Skin epidermis (tissue), 12 donors: ENCODE data around the gene LNX2.
A peak's percentile ranks its signal among the peaks of the same experiment; 100 is the strongest.

Source experiments
- H3K27ac ChIP-seq, 21 experiments: fragments of 200-600 bp; sonication (generic) in 11 of 21; one replicate each; pipeline ENCODE4 v1.5.0; 2020; ENCODE audit warnings: mild to moderate bottlenecking in 3 of 21, inconsistent platforms in 2 of 21, moderate library complexity in 2 of 21
- H3K4me3 ChIP-seq, 7 experiments: fragments of 200-600 bp; sonication (generic) in 2 of 7; one replicate each; pipeline ENCODE4 v1.5.0; 2020; ENCODE audit warnings: inconsistent platforms in 2 of 7, mild to moderate bottlenecking in 2 of 7, moderate library complexity in 1 of 7

Gene LNX2

DNA sequence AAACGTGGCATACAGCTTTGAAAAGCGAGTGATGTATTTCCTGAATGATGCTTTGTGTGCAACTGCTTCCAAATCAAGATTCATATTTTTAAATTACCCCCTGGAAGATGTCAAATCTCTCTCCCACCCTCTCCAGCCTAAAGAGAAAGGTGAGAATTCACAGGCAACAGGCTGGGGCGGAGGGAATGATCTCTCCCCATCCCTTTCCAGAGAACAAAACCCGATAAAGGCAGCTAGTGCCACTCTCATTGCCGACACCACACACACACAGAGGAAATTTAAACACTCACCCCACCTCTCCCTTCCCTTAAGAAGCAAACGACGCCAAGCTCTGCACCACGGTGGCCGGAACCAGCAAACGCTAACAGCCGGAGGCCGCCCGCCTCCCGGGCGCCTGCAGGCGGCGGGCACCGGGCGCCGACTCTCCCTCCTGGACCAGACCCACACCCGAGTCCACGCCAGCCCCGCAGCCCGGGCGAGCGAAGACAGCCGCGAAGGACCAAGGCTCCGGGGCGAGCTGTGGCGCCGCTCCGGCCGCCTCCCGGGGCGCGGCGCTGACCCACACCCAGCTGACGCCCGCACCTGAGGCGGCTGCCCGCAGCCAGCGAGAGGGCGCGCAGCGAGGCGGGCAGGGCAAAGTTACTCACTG lies 477 bp downstream of the LNX2 start:
- H3K27ac ChIP-seq = peak overlapping the region; percentile 51 to 98 (median 94)
- peak overlapping the region; percentile 72 to 97 (median 93) for H3K4me3 ChIP-seq

DNA sequence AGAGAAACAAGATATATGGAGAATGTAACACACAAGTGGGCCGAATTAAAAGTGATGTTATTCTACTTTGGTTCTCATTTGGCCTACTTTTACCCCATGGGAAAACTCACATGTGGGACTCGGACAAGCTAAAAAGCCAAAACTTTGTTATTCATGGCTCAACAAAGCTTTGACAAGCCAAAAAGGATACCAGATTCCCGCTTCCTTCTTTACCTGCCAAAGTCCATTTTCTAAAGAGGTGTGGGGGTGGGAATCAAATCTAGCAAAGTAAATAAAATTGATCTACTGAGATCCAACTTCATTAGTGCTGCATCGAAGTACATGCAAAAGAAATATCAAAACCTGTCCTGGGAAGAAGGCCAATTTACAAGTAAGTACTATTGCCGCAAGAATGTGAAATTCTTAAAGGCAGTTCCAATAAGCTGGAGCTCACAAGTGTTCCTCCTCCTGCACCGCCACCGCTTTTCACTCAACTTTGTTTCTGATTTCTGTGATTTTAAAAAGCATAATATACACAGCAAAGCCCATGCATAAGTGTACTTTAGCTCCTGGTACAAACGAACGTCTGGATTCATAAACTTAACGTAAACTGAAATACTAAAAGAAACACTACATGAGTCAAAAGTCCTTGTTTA lies 1.1 kb downstream of the LNX2 start:
- Histone ChIP-seq H3K4me3 (peak overlapping the region; percentile 72 to 97 (median 93)), H3K27ac (peak overlapping the region in 13 of 21 experiments; percentile 89 to 97 (median 94))

DNA sequence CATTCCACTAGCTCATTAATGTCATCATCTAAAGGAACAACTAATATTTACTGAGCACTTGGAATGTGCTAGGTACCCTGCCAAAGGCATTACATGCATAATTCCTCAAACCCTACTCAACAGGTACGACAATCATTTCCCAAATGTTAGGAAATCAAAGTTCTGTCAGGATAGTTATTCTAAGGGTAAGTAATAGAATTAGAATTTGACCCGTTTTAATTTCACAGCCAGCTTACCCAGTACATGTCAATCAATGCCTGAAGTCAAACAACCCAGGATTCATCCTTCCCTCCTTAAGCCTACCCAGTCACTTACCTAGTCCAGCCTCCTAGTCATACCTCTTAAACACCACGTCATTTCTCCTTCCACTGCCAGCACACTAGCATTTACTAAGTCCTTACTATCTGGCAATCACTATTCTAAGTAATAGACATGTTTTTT lies 2.4 kb downstream of the LNX2 start:
- no peak overlapping the region for H3K4me3 ChIP-seq
- H3K27ac ChIP-seq = no peak overlapping the region

DNA sequence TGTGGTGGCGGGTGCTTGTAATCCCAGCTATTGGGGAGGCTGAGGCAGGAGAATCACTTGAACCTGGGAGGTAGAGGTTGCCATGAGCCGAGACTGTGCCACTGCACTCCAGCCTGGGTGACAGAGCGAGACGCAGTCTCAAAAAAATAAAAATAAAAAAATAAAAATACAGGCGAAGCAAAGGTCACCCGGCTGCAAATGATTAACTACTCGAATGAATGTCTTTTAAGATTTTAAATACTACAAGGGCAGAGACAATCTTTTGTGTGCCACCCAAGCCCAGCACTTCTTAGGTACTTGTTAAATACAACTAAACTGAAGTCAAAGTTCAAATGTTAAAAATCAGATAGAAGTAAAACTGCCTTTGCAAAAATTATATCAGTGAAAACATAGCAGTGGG lies 6.7 kb downstream of the LNX2 start:
- H3K4me3 ChIP-seq = no peak overlapping the region

DNA sequence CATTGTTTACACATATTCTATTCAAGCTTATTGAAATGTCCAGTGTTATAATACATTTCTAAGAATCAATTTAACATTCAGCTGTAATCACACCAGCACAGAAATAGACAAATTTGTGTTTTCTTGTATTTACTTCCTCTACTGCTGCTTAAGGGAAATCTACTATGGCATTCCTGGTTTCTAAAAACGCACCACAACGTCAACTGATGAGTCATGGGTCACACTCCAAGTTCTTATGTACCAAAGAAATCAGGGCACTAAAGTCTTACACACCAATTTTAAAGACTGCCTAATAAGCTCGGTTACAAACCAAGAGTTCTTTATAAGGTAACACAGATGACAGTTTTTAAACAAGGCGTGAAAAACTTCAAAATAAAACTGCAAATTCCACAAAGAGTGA lies 13.2 kb downstream of the LNX2 start:
- no peak overlapping the region for H3K27ac ChIP-seq
- H3K4me3 ChIP-seq = no peak overlapping the region

More for the DNA sequence above, 6.7 kb downstream of the LNX2 start:
- no peak overlapping the region for H3K27ac ChIP-seq

DNA sequence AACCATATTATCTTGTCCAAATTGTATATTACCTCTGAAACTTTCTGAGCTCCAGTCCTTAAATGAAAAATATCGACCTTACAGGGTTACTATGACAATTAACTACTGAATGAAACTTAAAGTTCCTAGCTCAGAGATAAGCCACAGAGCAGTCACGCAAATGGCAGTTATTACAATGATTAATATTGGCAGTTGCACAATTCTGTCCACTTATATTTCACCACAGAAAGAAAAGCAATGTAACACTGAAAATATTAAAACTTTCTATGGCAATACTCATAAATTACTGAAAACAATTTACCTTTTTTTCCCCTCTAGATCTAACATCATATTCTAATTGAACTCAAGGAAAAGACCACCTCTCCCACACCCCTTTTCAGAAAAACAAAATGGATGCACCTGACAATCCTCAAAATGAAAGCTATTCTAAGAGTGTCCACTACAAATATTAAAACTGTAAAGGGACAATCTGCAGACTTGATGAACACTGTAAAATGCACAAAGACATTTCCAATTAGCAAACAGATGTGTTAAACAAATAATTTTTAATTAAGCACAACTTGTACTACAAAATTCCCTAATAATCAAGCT lies 14.6 kb downstream of the LNX2 start:
- no peak overlapping the region for H3K4me3 ChIP-seq
- H3K27ac ChIP-seq = no peak overlapping the region

DNA sequence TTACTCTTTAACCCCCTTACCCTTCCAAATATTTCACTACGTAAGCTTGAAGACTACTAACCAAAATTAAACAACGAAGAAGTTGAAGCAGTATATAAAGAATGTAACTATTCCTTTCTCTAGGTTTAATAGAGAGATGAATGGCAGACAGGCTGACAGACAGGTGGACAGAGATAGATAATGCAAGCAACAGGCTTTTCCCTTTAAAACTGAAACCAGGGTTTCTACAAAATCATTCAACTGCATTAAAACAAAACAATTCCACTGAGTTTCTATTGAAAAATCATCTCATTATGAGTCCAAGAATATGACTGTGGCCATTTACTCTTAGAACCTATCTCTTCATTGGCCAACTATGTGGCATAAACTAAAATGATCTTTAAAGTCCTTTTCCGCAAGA lies 15.2 kb downstream of the LNX2 start:
- no peak overlapping the region for H3K27ac ChIP-seq
- no peak overlapping the region for H3K4me3 ChIP-seq

DNA sequence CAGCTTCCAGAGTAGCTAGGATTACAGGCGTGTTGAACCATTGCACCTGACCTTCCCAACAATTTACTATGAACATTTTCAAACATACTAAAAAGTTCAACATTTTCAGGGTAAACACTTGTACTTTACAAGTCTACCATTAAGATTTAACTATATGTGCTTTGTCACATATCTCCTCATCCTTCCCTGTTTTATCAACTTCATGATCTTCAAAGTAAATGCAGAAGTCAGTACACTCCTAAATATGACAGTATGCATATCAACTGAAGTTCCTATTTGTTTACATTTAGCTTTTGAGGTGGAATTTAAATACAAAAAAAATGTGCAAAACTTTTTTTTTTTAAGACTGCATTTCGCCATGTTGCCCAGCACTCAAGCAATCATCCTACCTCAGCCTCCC lies 18.5 kb downstream of the LNX2 start:
- Histone ChIP-seq H3K4me3 (no peak overlapping the region), H3K27ac (no peak overlapping the region)

DNA sequence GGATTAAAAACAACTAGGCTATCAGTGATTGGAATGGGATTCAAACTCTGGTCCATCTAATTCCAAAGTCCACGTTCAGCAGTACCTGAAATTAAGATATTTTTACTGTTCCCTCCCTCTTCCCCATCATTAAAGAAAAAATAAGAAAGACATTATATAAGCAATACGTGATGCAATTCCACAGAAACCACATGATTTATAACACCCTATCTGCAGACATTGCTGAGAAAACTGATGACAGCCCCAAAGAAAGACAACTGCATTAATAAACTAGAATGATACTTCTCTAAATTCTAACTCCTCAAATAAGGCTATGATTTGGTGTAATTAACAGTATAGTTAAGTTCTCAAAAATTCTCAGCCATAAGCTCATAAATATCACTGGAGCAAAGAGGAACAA lies 19.1 kb downstream of the LNX2 start:
- Histone ChIP-seq H3K27ac (no peak overlapping the region), H3K4me3 (no peak overlapping the region)

DNA sequence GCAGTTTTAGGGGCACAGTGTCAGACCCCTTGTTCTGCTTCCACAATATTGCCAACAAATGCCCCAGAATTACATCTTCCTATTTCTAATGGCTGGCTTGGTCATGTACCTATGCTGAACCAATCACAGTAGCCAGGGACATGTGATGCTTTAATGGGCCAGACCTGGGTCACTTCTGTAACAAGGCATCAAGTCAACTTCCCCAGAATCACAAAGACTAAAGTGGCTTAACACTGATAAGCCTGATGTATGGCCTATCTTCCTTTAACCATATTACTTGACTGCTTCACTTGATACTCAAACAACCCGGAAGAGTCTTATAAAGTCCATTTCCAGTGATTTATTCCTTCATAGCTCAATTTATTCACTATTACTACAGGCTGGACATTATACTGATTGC lies 19.6 kb downstream of the LNX2 start:
- H3K27ac ChIP-seq = no peak overlapping the region
- no peak overlapping the region for H3K4me3 ChIP-seq

DNA sequence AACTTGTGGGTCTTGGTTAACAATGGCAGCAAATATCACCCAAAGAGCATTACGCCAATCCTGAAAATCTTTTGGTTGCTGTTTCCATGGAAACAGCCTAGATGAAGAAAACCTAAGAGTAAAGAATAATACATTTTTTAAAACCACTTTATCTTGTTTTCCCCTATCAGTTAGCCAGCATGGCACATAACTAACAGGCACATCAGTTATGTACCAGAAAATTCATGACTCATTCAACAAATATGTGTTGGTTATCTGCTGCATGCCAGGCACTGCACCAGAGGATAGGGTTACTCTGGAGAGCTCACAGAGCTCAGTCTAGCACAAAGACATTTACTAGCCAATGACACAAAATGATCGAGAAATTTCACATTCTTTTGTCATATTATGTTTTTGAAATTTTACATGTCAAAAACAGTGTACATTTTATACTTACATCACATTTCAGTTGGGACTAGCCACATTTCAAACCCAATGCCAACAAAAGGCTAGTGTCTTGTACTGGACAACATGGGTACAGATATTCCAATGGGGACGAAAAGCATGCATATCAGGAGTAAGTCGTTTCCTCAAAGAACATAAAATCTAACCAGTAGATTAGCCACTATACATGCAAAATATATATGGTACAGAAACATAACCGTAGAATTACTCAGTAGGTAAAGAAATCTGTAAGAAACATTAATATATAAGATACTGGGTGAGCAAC lies 20.3 kb downstream of the LNX2 start:
- Histone ChIP-seq H3K27ac (no peak overlapping the region), H3K4me3 (no peak overlapping the region)

DNA sequence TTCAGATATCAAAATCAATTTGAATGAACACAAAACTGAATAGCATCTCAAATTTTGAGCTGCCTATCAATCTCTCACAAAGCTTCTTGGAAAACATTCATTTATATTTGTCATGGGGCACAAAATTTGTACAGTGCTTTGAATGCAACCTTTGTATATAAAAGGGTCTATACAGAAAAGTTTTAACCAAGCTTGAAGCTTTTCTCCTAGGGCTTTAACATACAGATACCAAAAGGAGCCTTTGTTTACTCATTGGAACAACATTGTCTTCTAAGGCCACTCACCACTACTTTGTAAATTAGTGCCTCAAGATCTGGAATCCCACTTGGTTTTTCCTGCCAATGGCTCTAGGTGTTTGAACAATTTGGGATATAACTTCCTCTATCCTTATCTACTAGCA lies 21.2 kb downstream of the LNX2 start:
- no peak overlapping the region for H3K4me3 ChIP-seq
- no peak overlapping the region for H3K27ac ChIP-seq

DNA sequence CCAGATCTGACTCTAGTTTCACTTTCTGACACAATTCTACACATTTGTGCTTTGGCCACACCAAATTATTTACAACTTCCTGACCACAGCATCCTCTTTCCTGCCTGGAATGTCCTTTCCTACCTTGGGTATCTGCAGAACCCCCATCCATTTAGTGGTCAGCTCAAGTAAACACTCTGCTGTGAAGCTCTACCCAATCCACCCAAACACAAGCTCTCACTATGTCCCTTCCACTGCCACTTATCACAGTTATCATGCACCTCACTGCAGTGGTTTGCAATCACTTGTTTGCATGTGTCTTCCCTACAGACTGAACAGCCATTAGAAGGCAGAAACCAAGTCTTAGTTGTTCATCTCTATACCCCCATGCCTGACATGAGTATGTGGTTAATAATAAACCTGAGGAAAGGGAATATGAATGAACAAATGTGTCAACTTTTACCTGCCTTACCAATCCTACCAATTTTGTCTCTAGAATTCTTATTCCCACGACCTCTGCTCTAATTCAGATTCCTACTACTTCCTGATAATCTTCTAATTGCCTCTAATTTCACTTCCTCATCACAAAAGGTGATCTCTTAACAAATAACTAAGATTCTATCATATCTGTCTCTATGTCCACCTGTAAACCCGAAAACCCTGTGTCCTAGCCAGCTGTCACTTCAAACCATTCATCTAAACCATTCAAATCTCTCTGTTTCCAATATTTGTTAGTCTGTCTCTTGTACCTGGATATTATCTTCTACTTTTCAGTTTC lies 25.1 kb downstream of the LNX2 start:
- no peak overlapping the region for H3K27ac ChIP-seq
- H3K4me3 ChIP-seq = no peak overlapping the region

DNA sequence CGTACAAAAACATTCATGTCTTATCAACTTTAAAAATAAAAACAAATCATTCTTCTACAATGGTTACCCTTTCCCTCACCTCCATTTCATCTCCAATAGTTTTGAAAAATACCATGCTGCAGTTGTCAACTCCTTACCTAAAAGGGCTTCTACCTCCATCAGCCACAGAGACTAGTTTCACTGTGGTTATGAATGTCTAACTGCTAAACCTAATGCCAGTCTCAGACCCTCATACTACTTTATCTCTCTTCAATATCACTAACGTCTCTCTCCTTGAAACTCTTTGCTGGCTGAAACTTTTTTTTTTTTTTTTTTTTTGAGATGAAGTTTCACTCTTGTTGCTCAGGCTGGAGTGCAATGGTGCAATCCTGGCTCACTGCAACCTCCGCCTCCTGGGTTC lies 27.1 kb downstream of the LNX2 start:
- H3K4me3 ChIP-seq = no peak overlapping the region
- no peak overlapping the region for H3K27ac ChIP-seq

DNA sequence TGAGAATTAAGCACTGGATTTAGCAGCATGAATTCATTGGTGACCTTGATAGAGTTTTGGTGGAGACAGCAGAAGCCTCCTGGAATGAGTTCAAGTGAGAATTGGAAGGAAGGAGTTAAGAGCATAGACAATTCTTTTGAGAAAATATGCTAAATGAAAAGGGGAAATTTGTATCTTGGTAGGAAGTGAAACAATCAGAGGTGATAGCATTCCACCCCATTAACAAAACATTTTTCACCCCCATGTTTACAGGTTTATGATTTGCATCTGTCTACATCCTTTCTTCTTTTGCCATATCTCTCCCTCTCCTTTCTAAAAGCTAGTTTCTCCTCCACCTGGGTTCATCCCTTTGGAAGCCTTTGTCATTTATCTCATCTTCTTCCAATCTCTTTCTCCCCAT lies 27.5 kb downstream of the LNX2 start:
- Histone ChIP-seq H3K27ac (no peak overlapping the region), H3K4me3 (no peak overlapping the region)

DNA sequence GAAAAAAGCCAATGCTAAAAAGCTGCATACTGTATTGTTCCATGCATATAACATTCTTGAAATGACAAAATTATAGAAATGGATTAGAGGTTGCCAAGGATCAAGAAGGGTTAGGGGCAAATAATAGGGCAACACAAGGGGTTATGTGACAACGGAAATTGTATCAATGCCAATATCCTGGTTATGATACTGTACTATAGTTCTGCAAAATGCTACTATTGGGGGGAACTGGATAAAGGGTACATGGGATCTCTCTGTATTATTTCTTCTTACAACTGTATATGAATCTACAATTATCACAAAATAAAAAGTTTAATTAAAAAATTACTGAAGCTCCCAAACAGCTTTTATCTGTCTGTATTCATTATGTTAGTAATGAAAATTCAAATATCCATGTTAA lies 31.9 kb downstream of the LNX2 start:
- Histone ChIP-seq H3K4me3 (no peak overlapping the region), H3K27ac (no peak overlapping the region)

DNA sequence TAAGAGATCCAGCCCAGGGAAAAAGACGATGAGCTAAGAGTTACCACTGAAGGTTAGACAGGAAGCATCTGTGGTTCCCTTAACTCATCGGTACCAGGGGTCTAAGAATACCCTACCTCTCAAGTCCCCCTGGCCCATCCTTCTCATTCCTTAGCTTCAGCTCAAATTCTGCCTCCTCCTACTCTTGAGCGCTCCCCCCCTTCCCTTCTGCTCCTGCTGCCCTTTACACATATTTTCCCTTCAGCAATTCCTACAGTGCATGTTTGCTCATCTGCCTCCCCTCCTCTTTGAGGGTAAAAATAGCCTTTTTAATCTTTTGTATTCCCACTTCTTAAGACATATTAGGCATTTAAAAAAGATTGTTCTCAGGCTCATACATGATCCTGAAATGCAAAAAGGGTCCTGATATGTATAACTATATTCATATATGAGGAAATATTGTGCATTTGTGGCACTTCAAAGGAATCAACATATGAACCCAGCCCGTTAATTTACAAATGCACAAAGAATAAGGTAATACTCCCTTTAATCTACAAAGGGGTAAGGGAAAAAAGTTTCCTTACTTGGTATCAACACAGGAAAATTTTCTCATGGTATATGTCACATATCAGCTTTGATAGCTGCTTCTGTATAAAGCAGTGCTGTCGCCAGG lies 33.1 kb downstream of the LNX2 start:
- Histone ChIP-seq H3K4me3 (no peak overlapping the region), H3K27ac (peak overlapping the region in 1 of 21 experiments; percentile 27)

DNA sequence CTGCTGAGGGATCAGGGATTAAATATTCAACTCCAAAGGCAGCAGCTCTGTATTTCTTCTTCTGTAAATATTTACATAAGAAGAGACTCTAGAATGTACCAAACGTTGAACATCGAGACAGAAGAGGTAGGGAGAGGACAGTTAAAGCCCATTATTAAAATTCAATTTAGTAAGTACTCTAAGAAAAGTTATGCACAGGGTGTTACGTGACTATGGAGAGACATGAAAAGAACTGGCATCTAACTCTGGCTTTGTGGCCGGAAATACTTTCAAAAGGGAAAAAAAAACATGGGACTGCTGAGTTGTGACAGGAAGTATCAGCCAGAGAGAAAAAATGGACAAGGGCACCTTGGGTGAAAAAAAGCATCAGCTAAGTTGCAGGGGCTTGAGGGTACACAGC lies 36.7 kb downstream of the LNX2 start:
- Histone ChIP-seq H3K27ac (no peak overlapping the region), H3K4me3 (no peak overlapping the region)
